Peyer's patch (tissue), 4 donors: ENCODE results near the gene LUZP1.

ENCODE experiments used
- POLR2A ChIP-seq, 2 donors: fragments of 450-650 bp; IDR thresholded peaks; one replicate each; pipeline ENCODE4 v1.5.1; 2017; ENCODE audit warnings: antibody characterized with exemption in 2 of 2, mild to moderate bottlenecking in 2 of 2, moderate library complexity in 2 of 2
- TF ChIP-seq, protein P1 (sequence below), 6 experiments: fragments of 450-650 bp in 4 of 6; fragments of 200-600 bp in 2 of 6; sonication (generic) in 1 of 6; IDR thresholded peaks; one replicate each; pipeline ENCODE4 v1.5.1; 2017 to 2019; ENCODE audit warnings: antibody characterized with exemption in 6 of 6, mild to moderate bottlenecking in 3 of 6, moderate library complexity in 1 of 6

DNA sequence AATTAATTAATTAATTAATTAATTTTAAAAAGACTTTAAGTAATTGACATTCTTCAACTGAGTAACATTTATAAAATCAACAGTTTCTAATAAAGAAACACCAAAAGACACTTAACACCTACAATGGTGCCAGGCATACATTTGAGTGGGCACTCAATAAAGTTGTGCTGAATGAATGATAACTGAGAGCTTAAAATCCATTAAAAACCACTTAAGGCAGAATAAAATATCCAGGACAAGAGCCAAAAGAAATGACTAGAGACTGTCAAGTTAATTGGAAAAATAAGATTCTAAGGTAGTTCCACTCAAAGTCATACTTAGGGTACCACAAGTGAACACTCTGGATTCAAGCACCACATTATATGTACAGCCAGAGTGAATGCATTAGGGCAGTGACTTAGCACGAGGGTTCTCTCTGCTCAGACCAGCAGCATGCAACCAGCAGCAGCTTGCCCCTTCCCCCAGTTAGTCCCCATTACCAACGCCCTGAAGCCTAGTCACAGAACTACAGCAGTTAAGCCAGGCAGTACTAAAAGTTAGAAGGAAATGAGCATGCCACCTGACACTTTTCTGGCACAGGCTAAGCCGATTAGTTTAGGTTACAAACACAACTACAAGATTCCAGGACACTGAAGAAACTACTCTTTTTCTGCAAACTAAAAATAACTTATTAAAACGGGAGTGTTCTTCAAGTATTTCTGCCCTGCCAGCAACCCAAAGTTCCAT is 46.5 kb downstream of the LUZP1 start:
- TF ChIP-seq POLR2A (IDR thresholded peaks at IDR 0.05), result no peak
- TF ChIP-seq, protein P1, sequence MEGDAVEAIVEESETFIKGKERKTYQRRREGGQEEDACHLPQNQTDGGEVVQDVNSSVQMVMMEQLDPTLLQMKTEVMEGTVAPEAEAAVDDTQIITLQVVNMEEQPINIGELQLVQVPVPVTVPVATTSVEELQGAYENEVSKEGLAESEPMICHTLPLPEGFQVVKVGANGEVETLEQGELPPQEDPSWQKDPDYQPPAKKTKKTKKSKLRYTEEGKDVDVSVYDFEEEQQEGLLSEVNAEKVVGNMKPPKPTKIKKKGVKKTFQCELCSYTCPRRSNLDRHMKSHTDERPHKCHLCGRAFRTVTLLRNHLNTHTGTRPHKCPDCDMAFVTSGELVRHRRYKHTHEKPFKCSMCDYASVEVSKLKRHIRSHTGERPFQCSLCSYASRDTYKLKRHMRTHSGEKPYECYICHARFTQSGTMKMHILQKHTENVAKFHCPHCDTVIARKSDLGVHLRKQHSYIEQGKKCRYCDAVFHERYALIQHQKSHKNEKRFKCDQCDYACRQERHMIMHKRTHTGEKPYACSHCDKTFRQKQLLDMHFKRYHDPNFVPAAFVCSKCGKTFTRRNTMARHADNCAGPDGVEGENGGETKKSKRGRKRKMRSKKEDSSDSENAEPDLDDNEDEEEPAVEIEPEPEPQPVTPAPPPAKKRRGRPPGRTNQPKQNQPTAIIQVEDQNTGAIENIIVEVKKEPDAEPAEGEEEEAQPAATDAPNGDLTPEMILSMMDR (IDR thresholded peaks at IDR 0.05), result no peak
